HG02840 (cell line): ENCODE results near the gene UMAD1.

ENCODE experiments used
- ATAC-seq: cut with Tn5 transposase; IDR thresholded peaks from one replicate; pipeline ENCODE4 v1.9.1; 2021; ENCODE audit warnings: mild to moderate bottlenecking, moderate library complexity, moderate number of reproducible peaks; ENCODE audit not compliant: unreplicated experiment, low FRiP score

The UMAD1 gene

DNA sequence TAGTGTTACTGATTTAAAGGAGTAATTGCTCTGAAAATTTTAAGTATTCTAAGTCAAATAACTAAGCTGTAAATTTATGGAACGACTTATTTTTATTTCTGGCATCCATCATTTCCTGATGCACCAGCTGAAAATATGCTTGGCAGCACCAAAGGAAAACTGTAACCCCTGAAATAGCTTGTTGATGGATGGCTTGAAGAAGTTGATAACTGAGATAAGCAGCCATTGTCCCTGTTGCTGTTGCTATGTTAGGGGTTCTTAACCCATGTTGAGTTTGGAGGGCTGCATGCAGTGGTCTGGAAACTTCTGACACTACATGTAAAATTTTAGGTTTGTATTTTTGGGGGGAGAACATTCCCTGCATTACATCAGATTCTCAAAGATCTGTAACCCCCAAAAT is 47.2 kb downstream of the UMAD1 start:
- ATAC-seq: no peak

- no peak for ATAC-seq
These were observed 47.8 kb downstream of the UMAD1 start for GRCh38 chr7:7688310-7688709.

DNA sequence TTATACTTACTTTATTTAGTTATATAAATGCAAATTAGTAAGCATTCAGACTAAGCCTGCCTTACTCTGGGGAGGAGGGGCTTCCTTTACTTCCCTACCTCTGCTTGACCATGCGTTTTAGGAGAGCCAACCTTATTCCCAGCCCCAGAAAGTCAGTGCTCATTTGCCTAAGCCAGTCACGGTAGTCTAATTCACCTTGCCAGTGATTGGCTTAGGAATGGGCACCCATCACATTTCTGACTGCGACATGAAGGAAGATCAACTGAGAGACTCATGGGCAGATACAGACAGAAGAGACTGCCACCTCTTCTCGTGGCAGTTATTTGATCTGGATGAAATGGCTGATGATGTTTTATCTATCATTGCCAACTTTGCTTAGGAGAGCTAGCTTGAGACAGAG is 48.4 kb downstream of the UMAD1 start:
- ATAC-seq: no peak

DNA sequence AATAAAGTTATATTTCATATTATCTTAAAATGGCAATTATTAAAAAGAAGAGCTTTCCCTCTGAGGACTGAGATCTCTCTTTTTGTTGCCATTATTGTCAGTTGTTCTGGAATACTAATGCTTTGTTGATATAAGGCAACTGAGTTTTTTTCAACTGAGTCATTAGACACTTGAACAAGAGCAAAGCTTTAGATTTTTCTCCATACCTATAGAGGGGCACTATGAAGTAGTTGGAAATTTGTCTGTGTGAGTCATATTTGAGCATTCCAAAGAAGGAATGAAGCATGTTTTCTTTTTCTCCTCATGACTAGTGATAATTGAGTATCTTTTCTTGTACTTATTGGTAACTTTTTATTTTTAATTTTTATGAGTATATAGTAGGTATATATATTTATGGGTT is 53.3 kb downstream of the UMAD1 start:
- ATAC-seq: no peak

DNA sequence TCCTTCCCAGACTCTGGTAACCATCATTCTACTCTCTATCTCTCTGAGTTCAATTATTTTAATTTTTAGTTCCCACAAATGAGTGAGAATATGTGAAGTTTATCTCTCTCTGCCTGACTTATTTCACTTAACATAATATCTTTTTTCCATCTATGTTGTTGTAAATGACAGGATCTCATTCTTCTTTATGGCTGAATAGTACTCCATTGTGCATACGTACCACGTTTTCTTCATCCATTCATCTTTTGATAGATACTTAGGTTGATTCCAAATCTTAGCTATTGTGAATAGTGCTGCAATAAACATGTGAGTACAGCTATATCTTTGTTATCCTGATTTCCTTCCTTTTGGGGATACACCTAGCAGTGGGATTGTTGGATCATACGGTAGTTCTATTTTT is 54.0 kb downstream of the UMAD1 start:
- no peak for ATAC-seq

- ATAC-seq: no peak
These were observed 54.7 kb downstream of the UMAD1 start for GRCh38 chr7:7695111-7695817.

DNA sequence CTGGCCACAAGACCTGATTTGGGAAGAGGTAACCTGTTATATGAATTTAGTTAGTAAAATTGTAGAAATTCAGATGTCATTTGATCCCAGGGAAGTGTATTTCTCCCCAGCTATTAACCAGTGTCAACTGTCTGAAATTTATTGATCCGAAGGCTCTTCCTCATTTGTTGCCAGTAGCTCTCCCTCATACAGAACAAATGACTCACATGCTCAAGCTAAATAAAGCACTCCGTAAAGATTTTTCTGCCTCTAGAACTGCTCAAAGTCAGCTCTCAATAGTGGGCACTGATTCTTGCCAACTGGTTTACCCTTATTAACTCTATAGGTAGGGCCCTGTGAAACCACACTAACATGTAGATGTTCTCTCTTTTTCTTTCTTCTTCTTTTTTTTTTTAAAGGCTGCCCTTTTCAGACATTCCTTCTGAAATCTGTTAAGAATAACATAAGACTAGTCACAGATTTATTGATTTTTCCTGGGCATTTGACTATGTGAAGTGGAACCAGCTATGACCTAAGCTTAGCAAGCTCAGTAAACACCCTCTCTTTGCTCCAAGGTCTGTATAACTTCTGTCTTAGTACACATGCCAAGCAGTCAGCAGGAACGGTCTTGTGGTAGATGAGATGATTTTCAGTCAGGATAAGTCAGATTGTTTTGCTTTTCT is 56.0 kb downstream of the UMAD1 start:
- ATAC-seq: no peak

- ATAC-seq: no peak
These were observed 58.4 kb downstream of the UMAD1 start for GRCh38 chr7:7698930-7699329.

GRCh38 chr7:7699380-7699779 is 58.8 kb downstream of the UMAD1 start:
- ATAC-seq: no peak

- ATAC-seq: no peak
These were observed 59.4 kb downstream of the UMAD1 start for GRCh38 chr7:7699970-7700369.

- no peak for ATAC-seq
These were observed 61.0 kb downstream of the UMAD1 start for GRCh38 chr7:7701527-7701926.

- ATAC-seq: no peak
These were observed 62.3 kb downstream of the UMAD1 start for GRCh38 chr7:7702826-7703225.

GRCh38 chr7:7703427-7703826 is 62.9 kb downstream of the UMAD1 start:
- no peak for ATAC-seq

DNA sequence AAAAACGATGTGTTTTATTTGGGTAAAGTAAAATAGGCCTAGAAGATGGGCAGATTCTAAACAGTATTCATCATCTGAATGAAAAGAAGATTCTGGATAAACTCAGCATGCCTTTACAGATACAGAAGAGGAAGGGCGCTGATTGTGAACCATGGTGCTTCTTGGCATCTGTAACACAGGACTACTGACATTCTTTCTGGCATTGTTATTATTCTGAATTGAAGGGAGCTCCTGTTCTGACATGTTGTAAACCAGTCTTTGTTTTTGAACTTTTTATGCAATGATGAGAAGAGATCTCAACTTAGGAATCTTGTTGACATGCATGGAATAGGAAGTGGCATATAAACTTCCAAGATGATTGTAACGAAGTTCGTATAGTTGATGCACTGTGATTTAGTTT is 64.3 kb downstream of the UMAD1 start:
- ATAC-seq: no peak

DNA sequence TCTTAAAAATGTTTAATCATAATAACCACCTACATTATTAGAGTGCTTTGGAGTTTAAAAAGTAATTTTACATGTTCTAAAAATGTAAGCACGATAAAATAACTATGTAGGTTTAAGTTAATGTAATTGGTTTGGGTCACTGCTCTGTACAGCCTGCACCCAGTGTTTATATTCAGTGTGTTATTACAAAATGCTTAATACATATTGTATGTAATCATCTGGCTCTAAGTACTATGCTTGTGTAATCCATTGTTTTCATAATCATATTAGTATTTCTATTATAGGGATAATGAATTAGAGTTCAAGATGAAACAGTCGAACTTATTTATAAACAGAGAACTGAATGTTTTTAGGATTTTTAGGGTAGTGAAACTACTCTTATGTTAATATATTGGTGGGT is 64.8 kb downstream of the UMAD1 start:
- no peak for ATAC-seq

GRCh38 chr7:7706101-7706511 is 65.6 kb downstream of the UMAD1 start:
- ATAC-seq: no peak

- ATAC-seq: no peak
These were observed 66.1 kb downstream of the UMAD1 start for GRCh38 chr7:7706556-7707172.

- no peak for ATAC-seq
These were observed 66.7 kb downstream of the UMAD1 start for GRCh38 chr7:7707246-7707645.

- no peak for ATAC-seq
These were observed 67.3 kb downstream of the UMAD1 start for GRCh38 chr7:7707806-7708205.

DNA sequence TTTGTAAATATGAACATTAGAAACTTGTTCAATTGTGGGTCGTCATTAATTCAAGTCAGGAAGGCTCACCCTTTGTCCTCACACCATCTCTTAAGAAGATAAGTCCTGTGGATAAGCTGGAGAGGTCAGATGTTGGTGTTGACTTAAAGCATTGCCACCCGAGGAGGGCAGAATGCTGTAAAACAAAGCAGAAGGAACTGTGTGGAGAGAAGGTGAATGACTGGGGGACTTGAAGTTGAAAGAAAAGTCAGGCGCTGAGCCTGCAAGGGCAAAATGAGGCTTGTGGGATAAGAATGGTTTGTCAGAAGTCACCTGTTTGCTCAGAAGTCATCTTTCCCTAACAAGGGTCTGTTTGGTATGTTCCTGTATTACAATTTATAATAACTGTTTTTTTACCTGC is 68.7 kb downstream of the UMAD1 start:
- ATAC-seq: no peak

GRCh38 chr7:7710469-7710868 is 69.9 kb downstream of the UMAD1 start:
- no peak for ATAC-seq

DNA sequence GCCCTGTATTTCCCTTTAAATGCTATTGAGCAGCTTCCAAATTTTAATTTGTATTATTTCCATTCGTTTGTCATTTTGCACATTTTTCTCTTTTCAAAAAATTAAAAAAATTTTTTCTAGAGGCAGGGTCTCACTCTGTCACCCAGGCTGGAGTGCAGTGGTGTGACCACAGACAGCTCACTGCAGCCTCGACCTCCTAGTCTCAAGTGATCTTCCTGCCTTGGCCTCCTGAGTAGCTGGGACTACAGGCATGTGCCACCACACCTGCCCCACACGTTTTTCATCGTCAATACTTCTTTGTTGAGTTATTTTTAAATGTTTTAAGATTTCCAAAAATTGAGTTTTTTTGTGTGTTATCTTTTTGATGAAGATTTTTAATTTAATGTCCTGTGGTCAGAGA is 73.2 kb downstream of the UMAD1 start:
- no peak for ATAC-seq
